Ascending aorta (tissue), 2 donors: ENCODE data around the gene TOX2. TPM values are rescaled to one million over a fixed set of nuclear protein-coding genes. Genes with fewer than 3 reads are reported as not detected.
A peak's percentile ranks its signal among the peaks of the same experiment; 100 is the strongest.

Experiments
- DNase-seq, 2 donors: peaks; one replicate each; pipeline ENCODE4 v3.0.0-alpha.2; 2019; ENCODE audit warnings: low spot score in 2 of 2
- H3K27ac ChIP-seq, 2 donors: fragments of 200-600 bp; sonication (generic); one replicate each; pipeline ENCODE4 v1.5.1; 2016 to 2017; ENCODE audit warnings: mild to moderate bottlenecking in 1 of 2
- H3K27me3 ChIP-seq: fragments of 200-600 bp; sonication (generic); one replicate; pipeline ENCODE4 v1.5.1; 2017
- H3K36me3 ChIP-seq, 2 donors: fragments of 200-600 bp; sonication (generic); one replicate each; pipeline ENCODE4 v1.5.1; 2016
- H3K4me1 ChIP-seq, 2 donors: fragments of 200-600 bp; sonication (generic); one replicate each; pipeline ENCODE4 v1.5.1; 2016 to 2017; ENCODE audit warnings: mild to moderate bottlenecking in 1 of 2
- H3K4me3 ChIP-seq, 2 donors: fragments of 200-600 bp; sonication (generic); one replicate each; pipeline ENCODE4 v1.5.1; 2016 to 2017; ENCODE audit warnings: mild to moderate bottlenecking in 1 of 2
- H3K9me3 ChIP-seq, 2 donors: fragments of 200-600 bp; sonication (generic); one replicate each; pipeline ENCODE4 v1.5.1; 2016
- intact Hi-C: fragments of 100-400 bp; cut with DNase I; formaldehyde crosslinking; loops from one replicate; pipeline ENCODE4 v1.15.1; 2023
- total RNA-seq: library from RNA; depleted of rRNA; stranded (reverse); fragments of >200 nt; gene quantifications from one replicate; pipeline ENCODE4 v1.1.0, GENCODE V29; 2016
- TF ChIP-seq, protein P1 (sequence below), 3 experiments: fragments of 200-600 bp in 2 of 3; fragments of 450-650 bp in 1 of 3; sonication (generic) in 2 of 3; IDR thresholded peaks; one replicate each; pipeline ENCODE4 v1.5.1; 2016 to 2019; ENCODE audit warnings: antibody characterized with exemption in 3 of 3, mild to moderate bottlenecking in 1 of 3, moderate library complexity in 1 of 3

The TOX2 gene
- total RNA-seq, 1 donor from 2014 or later = 47.0 TPM

DNA sequence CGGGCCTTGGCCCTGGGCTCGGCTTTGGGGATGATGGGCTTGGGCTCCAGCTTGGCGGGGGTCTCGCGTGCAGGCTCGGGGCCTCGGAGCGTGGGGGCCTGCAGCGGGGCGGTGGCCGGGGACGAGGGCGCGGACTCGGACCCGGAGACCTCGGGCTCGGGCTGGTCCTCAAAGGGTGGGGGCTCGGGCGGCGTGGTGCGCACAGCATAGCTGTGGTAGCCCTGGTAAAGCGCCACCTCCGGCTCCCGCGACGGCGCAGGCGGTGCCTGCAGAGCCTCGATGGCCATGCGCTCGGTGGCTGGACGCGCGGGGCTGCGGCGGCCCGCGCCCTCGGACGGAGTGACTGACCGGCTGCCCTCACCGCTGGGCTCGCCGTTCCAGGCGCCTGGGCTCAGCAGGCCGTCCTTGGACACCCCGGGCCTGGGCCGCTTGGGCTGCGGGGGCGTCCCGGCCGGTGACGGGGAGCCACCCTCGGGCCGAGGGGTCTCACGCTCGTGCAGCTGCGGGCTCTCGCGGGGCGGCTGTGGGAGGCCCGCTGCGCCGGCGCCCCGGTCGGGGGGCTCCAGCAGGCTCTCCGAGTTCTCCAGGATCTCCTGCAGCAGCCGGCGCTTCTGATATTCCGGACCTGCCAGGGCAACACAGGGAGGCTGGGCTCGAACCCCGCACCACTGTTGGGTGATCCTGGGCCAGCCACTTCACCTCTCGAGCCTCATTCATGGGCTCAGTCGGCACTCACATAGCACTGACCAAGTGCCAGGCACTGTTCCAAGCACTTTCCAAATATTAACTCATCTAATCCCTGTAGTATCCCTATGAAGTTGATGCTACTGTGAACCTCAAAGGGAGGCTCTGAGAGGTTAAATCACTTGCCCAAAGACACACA lies 201.4 kb downstream of the TOX2 start:
- Histone ChIP-seq H3K9me3 (no peaks in the 10 kb centered on the region), H3K36me3 (peaks cover 27 to 34% of the 10 kb centered on the region in 2 donors), H3K27ac (peak overlapping the region in 1 of 2 donors; percentile 14), H3K4me3 (no peak overlapping the region), H3K27me3 (no peaks in the 10 kb centered on the region), H3K4me1 (peaks cover 5 to 13% of the 10 kb centered on the region in 2 donors)
- intact Hi-C loops = loop anchor here (1.0 to 2.0 kb wide), 2 partner anchors 74 to 195 kb away; partner anchors contain the start of gene FITM2
- DNase-seq = peak in 1 of 2 donors; percentile 58
- TF ChIP-seq, protein P1, sequence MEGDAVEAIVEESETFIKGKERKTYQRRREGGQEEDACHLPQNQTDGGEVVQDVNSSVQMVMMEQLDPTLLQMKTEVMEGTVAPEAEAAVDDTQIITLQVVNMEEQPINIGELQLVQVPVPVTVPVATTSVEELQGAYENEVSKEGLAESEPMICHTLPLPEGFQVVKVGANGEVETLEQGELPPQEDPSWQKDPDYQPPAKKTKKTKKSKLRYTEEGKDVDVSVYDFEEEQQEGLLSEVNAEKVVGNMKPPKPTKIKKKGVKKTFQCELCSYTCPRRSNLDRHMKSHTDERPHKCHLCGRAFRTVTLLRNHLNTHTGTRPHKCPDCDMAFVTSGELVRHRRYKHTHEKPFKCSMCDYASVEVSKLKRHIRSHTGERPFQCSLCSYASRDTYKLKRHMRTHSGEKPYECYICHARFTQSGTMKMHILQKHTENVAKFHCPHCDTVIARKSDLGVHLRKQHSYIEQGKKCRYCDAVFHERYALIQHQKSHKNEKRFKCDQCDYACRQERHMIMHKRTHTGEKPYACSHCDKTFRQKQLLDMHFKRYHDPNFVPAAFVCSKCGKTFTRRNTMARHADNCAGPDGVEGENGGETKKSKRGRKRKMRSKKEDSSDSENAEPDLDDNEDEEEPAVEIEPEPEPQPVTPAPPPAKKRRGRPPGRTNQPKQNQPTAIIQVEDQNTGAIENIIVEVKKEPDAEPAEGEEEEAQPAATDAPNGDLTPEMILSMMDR (IDR thresholded peaks at IDR 0.05) = no peak

DNA sequence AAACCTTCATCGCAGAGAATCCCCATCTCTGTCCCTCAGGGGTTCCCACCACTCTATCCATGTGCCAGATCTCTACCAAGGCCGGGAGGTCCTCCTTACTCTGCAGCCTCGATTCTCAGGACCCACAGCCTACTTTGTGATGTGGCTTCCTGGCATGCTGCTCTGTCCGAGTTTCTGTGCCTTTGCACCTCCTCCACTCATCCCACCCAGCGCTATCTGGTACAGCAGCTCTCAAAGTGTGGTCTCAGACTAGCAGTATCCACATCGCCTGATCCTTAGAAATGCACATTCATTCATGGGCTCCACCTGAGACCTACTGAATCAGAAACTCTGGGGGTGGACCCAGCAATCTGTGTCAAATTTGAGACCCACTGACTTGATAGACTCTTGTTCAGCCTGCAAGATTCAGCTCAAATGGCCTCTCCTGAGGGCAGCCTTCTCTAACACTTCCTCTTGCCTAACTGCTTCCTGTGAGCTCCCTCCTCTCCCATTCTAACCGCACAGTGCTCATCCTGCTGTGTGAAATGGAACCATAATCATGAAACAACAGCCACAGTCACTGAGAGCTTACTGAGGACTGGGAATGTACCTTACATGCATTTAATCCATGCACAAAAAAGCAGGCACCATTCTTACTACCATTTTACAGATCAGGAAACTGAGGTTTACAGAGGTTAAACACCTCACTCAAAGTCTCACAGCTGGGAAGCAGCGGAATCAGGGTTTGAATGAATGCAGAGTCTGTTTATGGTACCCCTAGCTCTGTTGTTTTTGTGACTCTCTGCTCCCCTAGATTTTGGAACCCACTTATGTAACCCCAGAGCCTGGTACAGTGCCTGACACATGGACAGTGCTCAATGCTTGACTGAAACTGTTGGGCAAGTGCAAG lies 202.9 kb downstream of the TOX2 start:
- H3K4me3 ChIP-seq = no peak overlapping the region
- TF ChIP-seq, protein P1 (IDR thresholded peaks at IDR 0.05) = no peak
- H3K9me3 ChIP-seq = no peaks in the 10 kb centered on the region
- H3K36me3 ChIP-seq = peaks cover 27% of the 10 kb centered on the region in 2 donors
- peaks cover 0 to 7% of the 10 kb centered on the region in 2 donors for H3K4me1 ChIP-seq
- peak overlapping the region in 1 of 2 donors; percentile 30 for H3K27ac ChIP-seq
- DNase-seq = peak in 1 of 2 donors; percentile 53
- intact Hi-C loops = loop anchor here (2.0 kb wide), 1 partner anchor 193 kb away; the partner anchor contains the start of gene FITM2
- H3K27me3 ChIP-seq = no peaks in the 10 kb centered on the region

DNA sequence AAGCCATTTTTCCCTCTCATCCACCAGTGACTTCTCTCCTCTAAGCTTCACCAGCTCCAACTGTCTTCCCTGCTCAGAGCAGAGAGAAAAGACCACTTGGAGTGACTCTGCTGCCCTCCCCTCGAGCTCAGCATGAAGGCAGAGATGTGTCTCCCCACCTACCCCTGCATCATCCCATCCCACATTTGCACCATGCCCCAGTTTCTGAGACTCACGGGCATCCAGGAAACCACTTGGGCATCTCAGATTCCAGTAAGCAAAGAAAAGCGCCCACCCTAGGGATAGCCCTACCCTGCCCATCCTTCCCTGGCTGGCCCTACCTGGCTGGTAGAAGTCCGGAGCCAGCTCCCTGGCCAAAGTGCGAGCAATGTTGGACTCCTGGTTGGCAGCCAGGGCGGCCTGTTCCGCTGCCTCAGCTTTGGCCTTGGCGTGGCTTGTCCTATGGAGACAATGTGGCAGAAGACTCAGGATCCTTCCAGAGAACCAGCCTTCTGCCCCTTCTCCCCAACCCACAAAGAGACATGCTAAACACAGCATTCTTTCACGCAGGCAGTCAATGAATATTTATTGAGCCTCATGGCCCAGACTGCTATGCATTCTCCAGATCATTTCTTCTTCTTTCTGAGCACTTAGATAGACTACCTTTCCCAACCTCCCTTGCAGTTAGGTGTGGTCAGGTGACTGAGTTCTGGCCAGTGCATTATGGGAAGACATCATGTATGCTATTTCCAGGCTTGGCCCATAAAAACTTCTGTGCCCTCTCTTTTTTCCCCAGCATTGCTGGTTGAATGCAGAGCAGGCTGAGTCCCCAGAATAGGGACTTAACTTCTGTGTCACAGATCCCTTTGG lies 203.8 kb downstream of the TOX2 start:
- Histone ChIP-seq H3K36me3 (peaks cover 19 to 21% of the 10 kb centered on the region in 2 donors), H3K27me3 (no peaks in the 10 kb centered on the region), H3K27ac (peak overlapping the region in 1 of 2 donors; percentile 30), H3K4me3 (no peak overlapping the region), H3K4me1 (peaks cover 0 to 12% of the 10 kb centered on the region in 2 donors), H3K9me3 (no peaks in the 10 kb centered on the region)
- TF ChIP-seq, protein P1 (IDR thresholded peaks at IDR 0.05) = no peak
- intact Hi-C loops = no loop called here
- peak in 1 of 2 donors; percentile 50 for DNase-seq

Other genes with a start within 250 kb of the TOX2 start
- gene MYBL2, start 247.7 kb upstream of the TOX2 start, total RNA-seq = not detected
- gene GTSF1L, start 187.8 kb upstream of the TOX2 start, total RNA-seq = not detected